GM12878 (cell line): ENCODE data around the gene RPL10. TPM values are rescaled to one million over a fixed set of nuclear protein-coding genes. Genes with fewer than 3 reads are reported as not detected.

ENCODE experiments used
- ATAC-seq: fragments of 200-7000 bp; cut with Tn5 transposase; 3 replicates; pipeline ENCODE4 v1.9.1; 2020; ENCODE audit warnings: mild to moderate bottlenecking, moderate library complexity
- Bru-seq: library from RNA; stranded (reverse); fragments of 400-500 nt; gene quantifications from one replicate; lab custom pipeline; 2021; lab: Mats Ljungman, UMichigan
- BruChase-seq, 2 experiments: library from RNA; stranded (reverse); fragments of 400-500 nt; gene quantifications; one replicate each; lab custom pipeline; 2021; lab: Mats Ljungman, UMichigan
- BruUV-seq: library from RNA; stranded (reverse); fragments of 400-500 nt; replicated peaks from 2 replicates; lab custom pipeline; 2021; lab: Mats Ljungman, UMichigan
- CTCF ChIA-PET: fragments of 300-600 bp; sonication (Branson Sonifier 250); formaldehyde crosslinking; extraction: SDS; loops from one replicate; lab custom pipeline; 2021; ENCODE audit warnings: inconsistent platforms; lab: Yijun Ruan, JAX
- POLR2A ChIA-PET: fragments of 350-600 bp; formaldehyde crosslinking; extraction: SDS; loops from one replicate; lab custom pipeline; 2021; ENCODE audit warnings: inconsistent platforms; lab: Charles Lee
- RAD21 ChIA-PET: fragments of 300-600 bp; sonication (Branson Sonifier 250); formaldehyde crosslinking; loops from one replicate; lab custom pipeline; 2023; ENCODE audit warnings: antibody characterized with exemption; ENCODE audit not compliant: unreplicated experiment; lab: Charles Lee
- SMC1A ChIA-PET: fragments of 300-600 bp; sonication (Branson Sonifier 250); formaldehyde crosslinking; loops from one replicate; lab custom pipeline; 2023; ENCODE audit not compliant: unreplicated experiment, uncharacterized antibody; lab: Charles Lee
- DNase-seq: peaks from one replicate; pipeline ENCODE4 v3.0.0-alpha.2; 2011; ENCODE audit warnings: low read depth, low spot score
- FAIRE-seq: peaks from 3 replicates; lab custom pipeline; 2011; peaks lifted over from hg19 to GRCh38; lab: Jason Lieb, UNC
- H2AFZ ChIP-seq: 2 replicates; pipeline ENCODE4 v1.6.0; 2011; ENCODE audit warnings: low read depth, low read length, control low read depth; ENCODE audit not compliant: control insufficient read depth
- H3K27ac ChIP-seq: 2 replicates; pipeline ENCODE4 v1.5.1; 2011; ENCODE audit warnings: control low read depth; ENCODE audit not compliant: control insufficient read depth, insufficient read depth
- H3K27me3 ChIP-seq, 2 experiments: replicated peaks in 1 of 2; 2 replicates each; pipeline versions ENCODE4 v1.6.0 to v1.6.1; 2011; ENCODE audit warnings: low read length in 1 of 2; ENCODE audit not compliant: control insufficient read depth in 2 of 2, insufficient read depth in 2 of 2
- H3K36me3 ChIP-seq, 2 experiments: 2 replicates each; pipeline ENCODE4 v1.5.1; 2011; ENCODE audit warnings: low read length in 1 of 2; ENCODE audit not compliant: control insufficient read depth in 2 of 2, insufficient read depth in 2 of 2
- H3K4me1 ChIP-seq: 2 replicates; pipeline ENCODE4 v1.6.1; 2011; ENCODE audit warnings: mild to moderate bottlenecking, low read length, moderate library complexity, mixed read lengths; ENCODE audit not compliant: control insufficient read depth, insufficient read depth
- H3K4me2 ChIP-seq: 2 replicates; pipeline ENCODE4 v1.6.0; 2011; ENCODE audit warnings: control low read depth; ENCODE audit not compliant: control insufficient read depth, insufficient read depth
- H3K4me3 ChIP-seq: fragments of 200-600 bp; sonication (generic); 2 replicates; pipeline ENCODE4 v1.5.1; 2016
- H3K79me2 ChIP-seq: 2 replicates; pipeline ENCODE4 v1.6.0; 2011; ENCODE audit warnings: low read length; ENCODE audit not compliant: control insufficient read depth, insufficient read depth
- H3K9ac ChIP-seq: 2 replicates; pipeline ENCODE4 v1.8.0; 2011; ENCODE audit warnings: low read length, control low read depth, mixed read lengths; ENCODE audit not compliant: control insufficient read depth, insufficient read depth
- H3K9me3 ChIP-seq: replicated peaks from 3 replicates; pipeline ENCODE4 v1.5.1; 2011; ENCODE audit warnings: mild to moderate bottlenecking, low read length; ENCODE audit not compliant: control insufficient read depth, insufficient read depth
- H4K20me1 ChIP-seq: 2 replicates; pipeline ENCODE4 v1.6.0; 2011; ENCODE audit not compliant: control insufficient read depth, insufficient read depth
- CREM ChIP-seq: IDR thresholded peaks from 2 replicates; pipeline ENCODE4 v1.6.1; 2014; ENCODE audit warnings: antibody characterized with exemption, low read depth
- FOXK2 ChIP-seq: fragments of 450-650 bp; IDR thresholded peaks from 2 replicates; pipeline ENCODE4 v1.6.1; 2017; ENCODE audit warnings: mild to moderate bottlenecking, moderate library complexity
- NFXL1 ChIP-seq: fragments of 450-650 bp; IDR thresholded peaks from 2 replicates; pipeline ENCODE4 v1.6.1; 2017; ENCODE audit warnings: antibody characterized with exemption, mild to moderate bottlenecking, borderline replicate concordance
- SPI1 ChIP-seq: IDR thresholded peaks from 2 replicates; pipeline ENCODE4 v1.6.1; 2011; ENCODE audit warnings: low read depth, mild to moderate bottlenecking, low read length, moderate library complexity, borderline replicate concordance; ENCODE audit not compliant: insufficient read depth
- SREBF1 ChIP-seq: IDR thresholded peaks from 2 replicates; pipeline ENCODE4 v1.6.1; 2012; ENCODE audit warnings: mild to moderate bottlenecking, low read length
- TCF3 ChIP-seq: IDR thresholded peaks from 2 replicates; pipeline ENCODE4 v1.6.1; 2012; ENCODE audit warnings: low read depth, mild to moderate bottlenecking, low read length, borderline replicate concordance; ENCODE audit not compliant: insufficient read depth
- ZNF207 ChIP-seq: fragments of 450-650 bp; IDR thresholded peaks from 2 replicates; pipeline ENCODE4 v1.6.1; 2014; ENCODE audit warnings: antibody characterized with exemption, mild to moderate bottlenecking, borderline replicate concordance
- WGBS: methylation state at CpG from one replicate; pipeline ENCODE4 v1.1.6; 2016; ENCODE audit warnings: low lambda C conversion rate; ENCODE audit not compliant: insufficient replicate concordance, insufficient coverage; ENCODE audit errors: missing lambda C conversion rate; 5-methylcytosine and 5-hydroxymethylcytosine counted together
- in situ Hi-C: fragments of 300-500 bp; cut with MboI; formaldehyde crosslinking; loops from 9 replicates; pipeline ENCODE4 v1.14.3; 2018; ENCODE audit warnings: mixed read lengths
- intact Hi-C: fragments of 100-400 bp; cut with micrococcal nuclease; formaldehyde crosslinking; loops from one replicate; pipeline ENCODE4 v1.14.2; 2022; ENCODE audit not compliant: unreplicated experiment
- long read RNA-seq, 2 experiments: library from polyadenylated mRNA; unstranded; transcript quantifications; one replicate each; pipeline ENCODE4 v2.0.0, GENCODE V29; 2019 to 2020
- polyA minus RNA-seq, 3 experiments: library from RNA; depleted of rRNA, polyadenylated mRNA; stranded (reverse); fragments of >200 nt; gene quantifications; 2 replicates each; pipeline ENCODE4 v1.2.3, GENCODE V29; 2011
- polyA plus RNA-seq, 11 experiments: library from polyadenylated mRNA; depleted of rRNA in 4 of 11; unstranded in 6 of 11; stranded (reverse) in 5 of 11; fragments of >200 nt; fragmentation: Nextera tagmentation in 4 of 11; fragmentation: Illumina TruSeq in 1 of 11; extraction: Ambion mirVana in 4 of 11; extraction: Trizol in 1 of 11; gene quantifications; 1 replicate in 1 of 11; 2 replicates in 10 of 11; pipeline versions ENCODE4 v1.2.1 to v1.2.3, GENCODE V29; 2011 to 2016; ENCODE audit warnings: inconsistent platforms in 2 of 11, missing spikeins in 2 of 11, low read depth in 1 of 11
- total RNA-seq, 4 experiments: library from RNA; depleted of rRNA in 3 of 4; stranded (reverse); fragments of >200 nt in 3 of 4; fragmentation: Illumina TruSeq in 1 of 4; extraction: Trizol in 1 of 4; gene quantifications; 2 replicates each; pipeline versions ENCODE4 v1.2.1 to v1.2.3, GENCODE V29; 2013 to 2021
- TF ChIP-seq, protein P1 (sequence below): fragments of 450-650 bp; formaldehyde crosslinking; IDR thresholded peaks from 2 replicates; pipeline ENCODE4 v1.5.0; 2022; ENCODE audit warnings: mild to moderate bottlenecking, missing genetic modification characterization
- TF ChIP-seq, protein P2 (sequence below): IDR thresholded peaks from 2 replicates; pipeline ENCODE4 v1.6.1; 2011; ENCODE audit warnings: low read depth, mild to moderate bottlenecking, low read length, moderate library complexity, borderline replicate concordance; ENCODE audit errors: extremely low read depth
- TF ChIP-seq, protein P3 (sequence below): IDR thresholded peaks from 2 replicates; pipeline ENCODE4 v1.6.1; 2012; ENCODE audit warnings: low read depth, low read length, improper control_type of control experiment

Gene RPL10
- 600 and 614 TPM in 2 replicates for total RNA-seq (2013; cell fraction: nucleolus; rRNA removed)
- 4,925 and 4,997 TPM in 2 replicates for total RNA-seq (2014; rRNA removed)
- total RNA-seq (2014; rRNA removed; fragmentation: Illumina TruSeq; extraction: Trizol): 3,759 and 3,772 TPM in 2 replicates
- 4,064 and 4,152 TPM in 2 replicates for total RNA-seq (2021)
- polyA plus RNA-seq (2011; ENCODE audit: low read depth): 5,001 TPM
- 2,618 and 3,504 TPM in 2 replicates for polyA plus RNA-seq (2011; rRNA removed)
- 4,504 and 6,793 TPM in 2 replicates for polyA plus RNA-seq (2011; cell fraction: cytosol; rRNA removed)
- 1,382 and 2,108 TPM in 2 replicates for polyA plus RNA-seq (2011; cell fraction: nucleus; rRNA removed)
- 6,434 and 6,606 TPM in 2 replicates for polyA plus RNA-seq (2012)
- polyA plus RNA-seq (2014; fragmentation: Illumina TruSeq; extraction: Trizol): 6,343 and 6,987 TPM in 2 replicates
- polyA plus RNA-seq (2014; fragmentation: Nextera tagmentation; extraction: Ambion mirVana): 1,000 to 10,000 TPM; 5,383 to 7,222 TPM
- 6,238 and 6,871 TPM in 2 replicates for polyA plus RNA-seq (2014; rRNA removed)
- 1,000 to 10,000 TPM; 1,938 to 2,032 TPM for polyA plus RNA-seq (2016; fragmentation: Nextera tagmentation; extraction: Ambion mirVana)
- 1,076 and 2,028 TPM in 2 replicates for polyA minus RNA-seq (2011; rRNA and poly(A)+ RNA removed)
- polyA minus RNA-seq (2011; cell fraction: cytosol; rRNA and poly(A)+ RNA removed): 767 and 786 TPM in 2 replicates
- polyA minus RNA-seq (2011; cell fraction: nucleus; rRNA and poly(A)+ RNA removed): 230 and 289 TPM in 2 replicates
- Bru-seq, nascent RNA: percentile 100 among the genes with signal in this experiment
- percentile 100 among the genes with signal in this experiment for BruChase-seq, experiment 1, labeled RNA remaining after a 6-hour chase
- percentile 99 among the genes with signal in this experiment for BruChase-seq, experiment 2, labeled RNA remaining after a 2-hour chase
- long read RNA-seq, experiment 1, transcript RPL10-207 (7 exons, 657 nt): minor isoform, 5 of 2,128 reads
- long read RNA-seq, experiment 1, transcript RPL10-201 (6 exons, 2,278 nt): major isoform, 1,990 of 2,128 reads
- long read RNA-seq, experiment 1, transcript RPL10-204 (7 exons, 2,318 nt): minor isoform, 87 of 2,128 reads
- long read RNA-seq, experiment 1, partial matches to known transcripts: 21 of 2,128 reads
- long read RNA-seq, experiment 1, other reads (novel, unspliced or antisense): 20 of 2,128 reads
- long read RNA-seq, experiment 2, transcript RPL10-201 (6 exons, 2,278 nt): major isoform, 4,705 of 5,082 reads
- long read RNA-seq, experiment 2, transcript RPL10-204 (7 exons, 2,318 nt): minor isoform, 217 of 5,082 reads
- long read RNA-seq, experiment 2, transcript RPL10-214 (5 exons, 839 nt): minor isoform, 6 of 5,082 reads
- long read RNA-seq, experiment 2, transcript RPL10-207 (7 exons, 657 nt): minor isoform, 18 of 5,082 reads
- long read RNA-seq, experiment 2, partial matches to known transcripts: 88 of 5,082 reads
- long read RNA-seq, experiment 2, other reads (novel, unspliced or antisense): 33 of 5,082 reads

DNA sequence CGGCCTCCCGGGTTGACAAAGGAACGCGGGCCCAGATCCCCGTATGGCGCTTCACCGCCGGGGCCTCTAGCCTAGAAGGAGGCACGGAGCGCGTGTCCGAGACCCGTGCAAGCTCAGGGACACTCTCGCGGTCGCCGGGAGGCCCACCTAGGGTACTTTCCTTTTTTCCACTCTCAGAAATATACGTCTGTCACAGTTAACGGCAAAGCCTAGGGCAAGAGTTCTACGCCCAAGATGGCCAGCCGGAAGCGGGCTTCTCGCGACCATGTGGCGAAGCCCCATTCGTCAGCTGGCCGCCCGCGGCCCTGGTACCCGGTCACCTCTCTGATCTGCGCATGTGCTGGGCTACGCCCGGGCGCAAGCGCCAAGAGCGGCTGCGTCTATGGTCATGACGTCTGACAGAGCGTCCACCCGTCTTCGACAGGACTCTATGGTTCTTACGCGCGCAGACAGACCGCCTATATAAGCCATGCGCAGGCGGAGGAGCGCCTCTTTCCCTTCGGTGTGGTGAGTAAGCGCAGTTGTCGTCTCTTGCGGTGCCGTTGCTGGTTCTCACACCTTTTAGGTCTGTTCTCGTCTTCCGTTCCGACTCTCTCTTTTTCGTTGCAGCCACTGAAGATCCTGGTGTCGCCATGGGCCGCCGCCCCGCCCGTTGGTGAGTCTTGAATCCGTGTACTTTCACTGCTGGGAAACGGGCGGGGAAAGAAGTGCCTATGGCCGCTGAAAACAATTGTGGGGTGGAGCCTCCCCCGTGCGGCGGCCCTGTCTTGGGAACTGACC is at the start of gene RPL10:
Gene RPL10 (plus strand): TSS at position 490 of the 780 bp plus-strand sequence. CDS start 143 bp downstream, at position 633.
- Histone ChIP-seq H3K36me3 (peaks cover 10 to 12% of the 10 kb centered on the region in 2 experiments), H3K27me3 (no peaks in the 10 kb centered on the region), H2AFZ (peak within 1 kb of the TSS; percentile 51), H3K9me3 (no peaks in the 10 kb centered on the region; the same call in 2 of the 3 replicates), H3K9ac (peak within 1 kb of the TSS; percentile 99), H3K4me3 (peak within 1 kb of the TSS; percentile 73), H3K4me2 (peak within 1 kb of the TSS; percentile 82), H4K20me1 (peaks cover 5% of the 10 kb centered on the region; the same call in 1 of the 2 replicates), H3K27ac (peak within 1 kb of the TSS; percentile 97), H3K79me2 (peaks cover 29% of the 10 kb centered on the region), H3K4me1 (peaks cover 3% of the 10 kb centered on the region; the same call in 1 of the 2 replicates)
- DNase-seq: peak; percentile 90
- intact Hi-C loops (loop anchor here (5.0 kb wide), 1 partner anchor 39 kb away; the partner anchor contains the start of gene GDI1), in situ Hi-C loops (no loop called here)
- WGBS: 28% methylated on average over 69 of the region's 69 CpGs
- FAIRE-seq: no peak
- ChIA-PET POLR2A (interaction anchor here (1.0 to 3.8 kb wide), 11 partner anchors 11 to 130 kb away, joined by 3 to 22 read pairs (median 3); partner anchors contain the start of genes ATP6AP1, DNASE1L1, EMD and FAM3A), SMC1A (interaction anchor here (0.6 to 2.5 kb wide), 4 partner anchors 24 to 301 kb away, joined by 3 to 7 read pairs (median 6); partner anchors contain the start of gene FLNA), RAD21 (interaction anchor here (1.0 to 2.1 kb wide), 6 partner anchors 13 to 129 kb away, joined by 3 to 7 read pairs (median 4); partner anchors contain the start of genes ATP6AP1 and SLC10A3), CTCF (interaction anchor here (1.4 to 3.0 kb wide), 4 partner anchors 13 to 128 kb away, joined by 5 to 23 read pairs (median 10); partner anchors contain the start of gene TAFAZZIN)
- peak; percentile 78 for ATAC-seq
- BruUV-seq: TSS peak; percentile 85
- TF ChIP-seq ZNF207 (no peak), SREBF1 (no peak), FOXK2 (no peak), TCF3 (peak; percentile 88), SPI1 (no peak), NFXL1 (no peak), CREM (peak; percentile 92)
- TF ChIP-seq, protein P1, sequence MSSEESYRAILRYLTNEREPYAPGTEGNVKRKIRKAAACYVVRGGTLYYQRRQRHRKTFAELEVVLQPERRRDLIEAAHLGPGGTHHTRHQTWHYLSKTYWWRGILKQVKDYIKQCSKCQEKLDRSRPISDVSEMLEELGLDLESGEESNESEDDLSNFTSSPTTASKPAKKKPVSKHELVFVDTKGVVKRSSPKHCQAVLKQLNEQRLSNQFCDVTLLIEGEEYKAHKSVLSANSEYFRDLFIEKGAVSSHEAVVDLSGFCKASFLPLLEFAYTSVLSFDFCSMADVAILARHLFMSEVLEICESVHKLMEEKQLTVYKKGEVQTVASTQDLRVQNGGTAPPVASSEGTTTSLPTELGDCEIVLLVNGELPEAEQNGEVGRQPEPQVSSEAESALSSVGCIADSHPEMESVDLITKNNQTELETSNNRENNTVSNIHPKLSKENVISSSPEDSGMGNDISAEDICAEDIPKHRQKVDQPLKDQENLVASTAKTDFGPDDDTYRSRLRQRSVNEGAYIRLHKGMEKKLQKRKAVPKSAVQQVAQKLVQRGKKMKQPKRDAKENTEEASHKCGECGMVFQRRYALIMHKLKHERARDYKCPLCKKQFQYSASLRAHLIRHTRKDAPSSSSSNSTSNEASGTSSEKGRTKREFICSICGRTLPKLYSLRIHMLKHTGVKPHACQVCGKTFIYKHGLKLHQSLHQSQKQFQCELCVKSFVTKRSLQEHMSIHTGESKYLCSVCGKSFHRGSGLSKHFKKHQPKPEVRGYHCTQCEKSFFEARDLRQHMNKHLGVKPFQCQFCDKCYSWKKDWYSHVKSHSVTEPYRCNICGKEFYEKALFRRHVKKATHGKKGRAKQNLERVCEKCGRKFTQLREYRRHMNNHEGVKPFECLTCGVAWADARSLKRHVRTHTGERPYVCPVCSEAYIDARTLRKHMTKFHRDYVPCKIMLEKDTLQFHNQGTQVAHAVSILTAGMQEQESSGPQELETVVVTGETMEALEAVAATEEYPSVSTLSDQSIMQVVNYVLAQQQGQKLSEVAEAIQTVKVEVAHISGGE (CRISPR knock-in tag): no peak
- TF ChIP-seq, protein P2, sequence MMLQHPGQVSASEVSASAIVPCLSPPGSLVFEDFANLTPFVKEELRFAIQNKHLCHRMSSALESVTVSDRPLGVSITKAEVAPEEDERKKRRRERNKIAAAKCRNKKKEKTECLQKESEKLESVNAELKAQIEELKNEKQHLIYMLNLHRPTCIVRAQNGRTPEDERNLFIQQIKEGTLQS: no peak
- TF ChIP-seq, protein P3, sequence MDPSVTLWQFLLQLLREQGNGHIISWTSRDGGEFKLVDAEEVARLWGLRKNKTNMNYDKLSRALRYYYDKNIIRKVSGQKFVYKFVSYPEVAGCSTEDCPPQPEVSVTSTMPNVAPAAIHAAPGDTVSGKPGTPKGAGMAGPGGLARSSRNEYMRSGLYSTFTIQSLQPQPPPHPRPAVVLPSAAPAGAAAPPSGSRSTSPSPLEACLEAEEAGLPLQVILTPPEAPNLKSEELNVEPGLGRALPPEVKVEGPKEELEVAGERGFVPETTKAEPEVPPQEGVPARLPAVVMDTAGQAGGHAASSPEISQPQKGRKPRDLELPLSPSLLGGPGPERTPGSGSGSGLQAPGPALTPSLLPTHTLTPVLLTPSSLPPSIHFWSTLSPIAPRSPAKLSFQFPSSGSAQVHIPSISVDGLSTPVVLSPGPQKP: peak; percentile 95
